ENCODE measurements around the gene CNOT6L.

DNA sequence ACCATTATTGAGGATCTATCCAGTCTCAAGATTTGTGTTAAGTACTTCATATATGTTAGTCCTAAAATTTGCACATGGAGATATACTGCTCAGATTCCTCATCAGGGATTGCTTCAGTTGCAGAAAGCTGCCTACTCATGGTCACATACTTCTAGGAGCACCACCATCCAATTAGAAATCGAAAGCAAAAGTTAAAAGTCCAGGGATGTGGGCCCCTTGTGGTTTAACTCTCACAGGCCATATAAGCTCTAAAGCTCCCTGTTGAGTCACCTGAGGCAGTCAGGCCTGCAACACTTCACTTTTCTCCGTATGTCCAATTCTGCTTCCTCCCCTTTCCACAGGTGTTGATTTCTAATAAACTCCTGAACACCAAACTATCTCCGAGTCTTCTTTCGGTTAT lies 84.2 kb downstream of the CNOT6L start:
- TF ChIP-seq POLR2A (IDR thresholded peaks at IDR 0.05; ENCODE audit: low read depth, low read length) (no peak), MXI1 (IDR thresholded peaks at IDR 0.05; ENCODE audit: borderline replicate concordance, low read depth, low read length) (no peak), SMC3 (IDR thresholded peaks at IDR 0.05; ENCODE audit: low read depth, low read length) (no peak), CEBPB (IDR thresholded peaks at IDR 0.05; ENCODE audit: low read depth, low read length) (0 out of 2 replicates have a peak, but pooled peaks have one; percentile 1), RFX5 (IDR thresholded peaks at IDR 0.05; ENCODE audit: low read depth, low read length) (no peak), RAD21 (IDR thresholded peaks at IDR 0.05; ENCODE audit: low read length) (no peak), FOS (IDR thresholded peaks at IDR 0.05; ENCODE audit: low read depth, low read length) (no peak)
- TF ChIP-seq, protein P1, sequence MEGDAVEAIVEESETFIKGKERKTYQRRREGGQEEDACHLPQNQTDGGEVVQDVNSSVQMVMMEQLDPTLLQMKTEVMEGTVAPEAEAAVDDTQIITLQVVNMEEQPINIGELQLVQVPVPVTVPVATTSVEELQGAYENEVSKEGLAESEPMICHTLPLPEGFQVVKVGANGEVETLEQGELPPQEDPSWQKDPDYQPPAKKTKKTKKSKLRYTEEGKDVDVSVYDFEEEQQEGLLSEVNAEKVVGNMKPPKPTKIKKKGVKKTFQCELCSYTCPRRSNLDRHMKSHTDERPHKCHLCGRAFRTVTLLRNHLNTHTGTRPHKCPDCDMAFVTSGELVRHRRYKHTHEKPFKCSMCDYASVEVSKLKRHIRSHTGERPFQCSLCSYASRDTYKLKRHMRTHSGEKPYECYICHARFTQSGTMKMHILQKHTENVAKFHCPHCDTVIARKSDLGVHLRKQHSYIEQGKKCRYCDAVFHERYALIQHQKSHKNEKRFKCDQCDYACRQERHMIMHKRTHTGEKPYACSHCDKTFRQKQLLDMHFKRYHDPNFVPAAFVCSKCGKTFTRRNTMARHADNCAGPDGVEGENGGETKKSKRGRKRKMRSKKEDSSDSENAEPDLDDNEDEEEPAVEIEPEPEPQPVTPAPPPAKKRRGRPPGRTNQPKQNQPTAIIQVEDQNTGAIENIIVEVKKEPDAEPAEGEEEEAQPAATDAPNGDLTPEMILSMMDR (conservative IDR thresholded peaks at IDR 0.05; ENCODE audit: low read depth, low read length) = no peak
- TF ChIP-seq, protein P2, sequence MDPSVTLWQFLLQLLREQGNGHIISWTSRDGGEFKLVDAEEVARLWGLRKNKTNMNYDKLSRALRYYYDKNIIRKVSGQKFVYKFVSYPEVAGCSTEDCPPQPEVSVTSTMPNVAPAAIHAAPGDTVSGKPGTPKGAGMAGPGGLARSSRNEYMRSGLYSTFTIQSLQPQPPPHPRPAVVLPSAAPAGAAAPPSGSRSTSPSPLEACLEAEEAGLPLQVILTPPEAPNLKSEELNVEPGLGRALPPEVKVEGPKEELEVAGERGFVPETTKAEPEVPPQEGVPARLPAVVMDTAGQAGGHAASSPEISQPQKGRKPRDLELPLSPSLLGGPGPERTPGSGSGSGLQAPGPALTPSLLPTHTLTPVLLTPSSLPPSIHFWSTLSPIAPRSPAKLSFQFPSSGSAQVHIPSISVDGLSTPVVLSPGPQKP (IDR thresholded peaks at IDR 0.05; ENCODE audit: borderline replicate concordance, low read depth, low read length) = no peak
- TF ChIP-seq, protein P3, sequence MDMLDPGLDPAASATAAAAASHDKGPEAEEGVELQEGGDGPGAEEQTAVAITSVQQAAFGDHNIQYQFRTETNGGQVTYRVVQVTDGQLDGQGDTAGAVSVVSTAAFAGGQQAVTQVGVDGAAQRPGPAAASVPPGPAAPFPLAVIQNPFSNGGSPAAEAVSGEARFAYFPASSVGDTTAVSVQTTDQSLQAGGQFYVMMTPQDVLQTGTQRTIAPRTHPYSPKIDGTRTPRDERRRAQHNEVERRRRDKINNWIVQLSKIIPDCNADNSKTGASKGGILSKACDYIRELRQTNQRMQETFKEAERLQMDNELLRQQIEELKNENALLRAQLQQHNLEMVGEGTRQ (IDR thresholded peaks at IDR 0.05; ENCODE audit: low read depth, low read length) = no peak
